HG02981 (cell line): ENCODE measurements around the gene PODN.

Source experiments
- ATAC-seq: cut with Tn5 transposase; IDR thresholded peaks from one replicate; pipeline ENCODE4 v1.9.1; 2021; ENCODE audit warnings: mild to moderate bottlenecking, moderate library complexity; ENCODE audit not compliant: unreplicated experiment

The PODN gene

GRCh38 chr1:53087332-53088285, 25.6 kb downstream of the PODN start:
- ATAC-seq = no peak

- ATAC-seq = no peak
These were observed 26.7 kb downstream of the PODN start for GRCh38 chr1:53088616-53089300.

- ATAC-seq = no peak
These were observed 27.6 kb downstream of the PODN start for GRCh38 chr1:53089478-53090226.

GRCh38 chr1:53090227-53091147, 28.5 kb downstream of the PODN start:
- ATAC-seq = no peak

GRCh38 chr1:53091841-53092645, 30.0 kb downstream of the PODN start:
- ATAC-seq = no peak

GRCh38 chr1:53092659-53093450, 30.8 kb downstream of the PODN start:
- no peak for ATAC-seq

- ATAC-seq = no peak
These were observed 31.4 kb downstream of the PODN start for GRCh38 chr1:53093451-53093754.

- no peak for ATAC-seq
These were observed 31.9 kb downstream of the PODN start for GRCh38 chr1:53093778-53094532.

GRCh38 chr1:53094533-53094919, 32.5 kb downstream of the PODN start:
- ATAC-seq = no peak

GRCh38 chr1:53104289-53104913, 42.4 kb downstream of the PODN start:
- ATAC-seq = no peak

- ATAC-seq = no peak
These were observed 45.1 kb downstream of the PODN start for GRCh38 chr1:53107090-53107489.

GRCh38 chr1:53107570-53108322, 45.7 kb downstream of the PODN start:
- no peak for ATAC-seq

- no peak for ATAC-seq
These were observed 46.9 kb downstream of the PODN start for GRCh38 chr1:53108646-53109580.

- ATAC-seq = no peak
These were observed 48.5 kb downstream of the PODN start for GRCh38 chr1:53110370-53111072.

GRCh38 chr1:53111073-53111556, 49.1 kb downstream of the PODN start:
- ATAC-seq = no peak
